Astrocyte of the cerebellum (primary cell): Measurements from ENCODE around the gene TRPC6.
A peak's percentile ranks its signal among the peaks of the same experiment; 100 is the strongest.

Experiments used
- DNase-seq: peaks from one replicate; pipeline ENCODE4 v3.0.0-alpha.2; 2011; ENCODE audit warnings: low read depth
- H3K4me3 ChIP-seq: 2 replicates; pipeline ENCODE4 v1.5.1; 2011; ENCODE audit warnings: mild to moderate bottlenecking, low read depth, low read length, moderate library complexity
- CTCF ChIP-seq: IDR thresholded peaks from 2 replicates; pipeline ENCODE4 v1.5.1; 2012; ENCODE audit warnings: low read length, low read depth, moderate library complexity, mild to moderate bottlenecking; ENCODE audit errors: missing control alignments
- in situ Hi-C: cut with HindIII; loops from 2 replicates; pipeline ENCODE4 v1.10.0; 2017; ENCODE audit warnings: low sequenced_read_pairs

Gene TRPC6

GRCh38 chr11:101436511-101437142, 147.2 kb downstream of the TRPC6 start:
- TF ChIP-seq CTCF, result peak; percentile 83
- in situ Hi-C loops, result loop anchor here (10.0 kb wide), 1 partner anchor 568 kb away; no protein-coding TSS in a partner anchor
- no peak overlapping the region for H3K4me3 ChIP-seq
- no peak for DNase-seq

GRCh38 chr11:101435408-101435973, 148.3 kb downstream of the TRPC6 start:
- H3K4me3 ChIP-seq, result no peak overlapping the region
- in situ Hi-C loops, result loop anchor here (10.0 kb wide), 1 partner anchor 569 kb away; no protein-coding TSS in a partner anchor
- no peak for TF ChIP-seq CTCF

GRCh38 chr11:101434026-101434643, 149.7 kb downstream of the TRPC6 start:
- H3K4me3 ChIP-seq, result no peak overlapping the region
- in situ Hi-C loops, result loop anchor here (10.0 kb wide), 1 partner anchor 571 kb away; no protein-coding TSS in a partner anchor
- no peak for DNase-seq
- no peak for TF ChIP-seq CTCF

More at GRCh38 chr11:101435408-101435973, 148.3 kb downstream of the TRPC6 start:
- DNase-seq, result no peak

GRCh38 chr11:101433151-101433550, 150.7 kb downstream of the TRPC6 start:
- no peak for DNase-seq
- H3K4me3 ChIP-seq, result no peak overlapping the region
- no peak for TF ChIP-seq CTCF
- in situ Hi-C loops, result loop anchor here (10.0 kb wide), 1 partner anchor 572 kb away; no protein-coding TSS in a partner anchor

- TF ChIP-seq CTCF, result no peak
- DNase-seq, result no peak
- in situ Hi-C loops, result loop anchor here (10.0 kb wide), 1 partner anchor 575 kb away; no protein-coding TSS in a partner anchor
- no peak overlapping the region for H3K4me3 ChIP-seq
Observed at GRCh38 chr11:101429703-101430540, 153.9 kb downstream of the TRPC6 start.

- in situ Hi-C loops, result no loop called here
Observed at GRCh38 chr11:101428918-101429317, 154.9 kb downstream of the TRPC6 start.

More at GRCh38 chr11:101428918-101429317, 154.9 kb downstream of the TRPC6 start:
- peak; percentile 55 for TF ChIP-seq CTCF
- DNase-seq, result peak; percentile 8
- H3K4me3 ChIP-seq, result no peak overlapping the region
